Thoracic aorta (tissue), 2 donors: ENCODE measurements around the gene GTF2F2. TPM values are rescaled to one million over a fixed set of nuclear protein-coding genes. Genes with fewer than 3 reads are reported as not detected.

ENCODE experiments used
- ATAC-seq: fragments of 150-250 bp; one replicate; pipeline ENCODE4 v1.8.0; 2017; ENCODE audit warnings: low read depth; ENCODE audit not compliant: insufficient number of reproducible peaks, low FRiP score
- DNase-seq: peaks from one replicate; pipeline ENCODE4 v3.0.0-alpha.2; 2020; ENCODE audit warnings: low spot score
- H3K27ac ChIP-seq, 2 donors: fragments of 200-600 bp; sonication (generic); 1 replicate in 1 of 2; 2 replicates in 1 of 2; pipeline ENCODE4 v1.5.1; 2016; ENCODE audit warnings: mild to moderate bottlenecking in 2 of 2, moderate library complexity in 2 of 2
- H3K27me3 ChIP-seq: fragments of 200-600 bp; sonication (generic); replicated peaks from 2 replicates; pipeline ENCODE4 v1.6.0; 2016; ENCODE audit warnings: mild to moderate bottlenecking; ENCODE audit not compliant: insufficient read depth
- H3K36me3 ChIP-seq: fragments of 200-600 bp; sonication (generic); one replicate; pipeline ENCODE4 v1.5.1; 2016
- H3K4me1 ChIP-seq, 2 donors: fragments of 200-600 bp; sonication (generic); 1 replicate in 1 of 2; 2 replicates in 1 of 2; pipeline versions ENCODE4 v1.5.1 to v1.6.0; 2016; ENCODE audit warnings: low read depth in 2 of 2, mild to moderate bottlenecking in 1 of 2; ENCODE audit not compliant: control insufficient read depth in 1 of 2
- H3K4me3 ChIP-seq: fragments of 200-600 bp; sonication (generic); 2 replicates; pipeline ENCODE4 v1.5.1; 2016; ENCODE audit warnings: mild to moderate bottlenecking
- H3K9me3 ChIP-seq: fragments of 200-600 bp; sonication (generic); 2 replicates; pipeline ENCODE4 v1.5.1; 2016
- total RNA-seq, 2 donors: library from RNA; depleted of rRNA; stranded (reverse); fragments of >200 nt; gene quantifications; one replicate each; pipeline versions ENCODE4 v1.1.0 to v1.2.3, GENCODE V29; 2016
- TF ChIP-seq, protein P1 (sequence below): fragments of 200-600 bp; sonication (generic); IDR thresholded peaks from one replicate; pipeline ENCODE4 v1.5.1; 2019; ENCODE audit warnings: antibody characterized with exemption

GTF2F2 gene
- total RNA-seq, 2 donors from 2014 or later, result 7.2 to 18.4 TPM

DNA sequence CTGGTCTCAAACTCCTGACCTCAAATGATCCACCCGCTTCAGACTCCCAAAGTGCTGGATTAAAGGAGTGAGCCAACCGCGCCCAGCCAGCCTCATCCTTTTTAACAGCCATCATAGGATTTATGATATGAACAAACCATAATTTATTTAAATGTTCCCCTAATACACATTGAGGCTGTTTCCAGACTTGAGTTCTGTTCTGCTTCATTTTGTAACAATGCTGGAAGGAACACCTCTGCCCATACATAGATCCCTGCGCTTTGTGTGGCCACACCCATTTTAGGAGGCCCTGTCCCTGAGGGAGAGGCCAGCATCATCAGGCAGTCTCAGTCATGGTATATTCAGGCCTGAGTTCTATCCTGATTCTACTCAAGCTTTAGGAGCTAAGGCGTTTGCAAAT lies 184.8 kb downstream of the GTF2F2 start:
- DNase-seq, result no peak
- no peaks in the 10 kb centered on the region for H3K36me3 ChIP-seq
- no peaks in the 10 kb centered on the region for H3K27me3 ChIP-seq
- H3K4me3 ChIP-seq, result no peak overlapping the region
- no peak overlapping the region for H3K27ac ChIP-seq
- no peak for ATAC-seq
- TF ChIP-seq, protein P1, sequence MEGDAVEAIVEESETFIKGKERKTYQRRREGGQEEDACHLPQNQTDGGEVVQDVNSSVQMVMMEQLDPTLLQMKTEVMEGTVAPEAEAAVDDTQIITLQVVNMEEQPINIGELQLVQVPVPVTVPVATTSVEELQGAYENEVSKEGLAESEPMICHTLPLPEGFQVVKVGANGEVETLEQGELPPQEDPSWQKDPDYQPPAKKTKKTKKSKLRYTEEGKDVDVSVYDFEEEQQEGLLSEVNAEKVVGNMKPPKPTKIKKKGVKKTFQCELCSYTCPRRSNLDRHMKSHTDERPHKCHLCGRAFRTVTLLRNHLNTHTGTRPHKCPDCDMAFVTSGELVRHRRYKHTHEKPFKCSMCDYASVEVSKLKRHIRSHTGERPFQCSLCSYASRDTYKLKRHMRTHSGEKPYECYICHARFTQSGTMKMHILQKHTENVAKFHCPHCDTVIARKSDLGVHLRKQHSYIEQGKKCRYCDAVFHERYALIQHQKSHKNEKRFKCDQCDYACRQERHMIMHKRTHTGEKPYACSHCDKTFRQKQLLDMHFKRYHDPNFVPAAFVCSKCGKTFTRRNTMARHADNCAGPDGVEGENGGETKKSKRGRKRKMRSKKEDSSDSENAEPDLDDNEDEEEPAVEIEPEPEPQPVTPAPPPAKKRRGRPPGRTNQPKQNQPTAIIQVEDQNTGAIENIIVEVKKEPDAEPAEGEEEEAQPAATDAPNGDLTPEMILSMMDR, result no peak
- H3K9me3 ChIP-seq, result no peaks in the 10 kb centered on the region
- H3K4me1 ChIP-seq, result peaks cover 0 to 8% of the 10 kb centered on the region in 2 donors

DNA sequence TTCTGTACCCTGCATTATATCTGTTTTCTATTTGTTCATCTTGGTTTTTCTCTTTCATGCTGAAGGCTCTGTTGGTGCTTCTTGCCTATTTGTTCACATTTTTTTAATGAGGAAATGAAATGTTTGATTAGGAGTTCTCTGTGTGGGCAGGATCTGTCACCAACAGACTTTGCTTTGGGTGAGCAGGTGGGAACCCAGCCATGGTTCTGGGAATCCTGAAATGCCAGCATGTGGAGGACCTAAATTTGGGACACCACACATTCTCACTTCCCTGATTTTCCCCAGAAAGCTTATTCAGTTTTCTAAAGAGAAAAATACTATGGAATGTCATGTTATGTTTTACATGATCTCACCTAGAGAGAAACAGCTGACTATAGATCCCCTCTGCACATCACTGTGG lies 186.7 kb downstream of the GTF2F2 start:
- Histone ChIP-seq H3K27me3 (no peaks in the 10 kb centered on the region), H3K4me3 (no peak overlapping the region), H3K36me3 (no peaks in the 10 kb centered on the region), H3K9me3 (no peaks in the 10 kb centered on the region), H3K4me1 (peaks cover 0 to 21% of the 10 kb centered on the region in 2 donors), H3K27ac (no peak overlapping the region)
- ATAC-seq (no peak), DNase-seq (no peak)
- TF ChIP-seq, protein P1, result no peak

DNA sequence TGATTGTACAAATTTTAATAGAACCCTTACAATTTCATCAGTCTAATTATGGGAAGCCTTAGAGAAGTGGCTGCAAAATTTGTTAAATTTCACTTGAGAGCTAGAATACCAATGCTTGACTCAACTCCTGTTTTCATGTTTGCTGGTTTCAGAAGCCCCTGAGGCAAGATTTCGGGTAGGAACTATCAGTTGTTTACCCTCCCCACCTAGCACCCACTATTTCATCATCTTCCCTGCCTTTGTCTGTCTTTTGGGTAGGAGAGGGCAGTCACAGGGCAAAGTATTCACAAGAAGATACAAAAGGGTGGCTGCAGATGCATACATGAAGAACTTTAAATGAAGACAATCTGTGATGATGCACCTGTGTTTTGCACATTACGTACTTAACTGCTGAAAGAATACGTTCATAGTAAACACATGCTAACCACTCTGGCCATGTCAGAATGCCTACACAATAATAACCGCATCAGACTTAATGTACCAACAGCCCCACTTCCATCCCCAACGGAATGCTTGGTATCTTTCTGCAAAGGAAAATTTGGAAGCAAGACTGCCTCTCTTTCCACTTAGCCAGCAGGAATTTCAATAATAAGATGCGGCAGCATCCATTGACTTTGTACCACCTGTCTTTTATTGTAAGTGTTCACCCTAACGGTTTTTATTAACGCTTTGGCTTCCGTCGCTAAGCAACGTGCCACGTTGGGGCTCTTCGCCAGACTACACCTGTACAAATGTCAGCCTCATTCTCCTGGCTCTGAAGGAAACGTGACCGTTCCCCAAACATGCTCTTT lies 190.2 kb downstream of the GTF2F2 start:
- no peak for DNase-seq
- peak overlapping the region; percentile 73 for H3K4me3 ChIP-seq
- H3K9me3 ChIP-seq, result no peaks in the 10 kb centered on the region
- peaks cover 0 to 23% of the 10 kb centered on the region in 2 donors for H3K4me1 ChIP-seq
- no peak overlapping the region for H3K27ac ChIP-seq
- TF ChIP-seq, protein P1, result no peak
- no peaks in the 10 kb centered on the region for H3K36me3 ChIP-seq
- no peak for ATAC-seq
- no peaks in the 10 kb centered on the region for H3K27me3 ChIP-seq

DNA sequence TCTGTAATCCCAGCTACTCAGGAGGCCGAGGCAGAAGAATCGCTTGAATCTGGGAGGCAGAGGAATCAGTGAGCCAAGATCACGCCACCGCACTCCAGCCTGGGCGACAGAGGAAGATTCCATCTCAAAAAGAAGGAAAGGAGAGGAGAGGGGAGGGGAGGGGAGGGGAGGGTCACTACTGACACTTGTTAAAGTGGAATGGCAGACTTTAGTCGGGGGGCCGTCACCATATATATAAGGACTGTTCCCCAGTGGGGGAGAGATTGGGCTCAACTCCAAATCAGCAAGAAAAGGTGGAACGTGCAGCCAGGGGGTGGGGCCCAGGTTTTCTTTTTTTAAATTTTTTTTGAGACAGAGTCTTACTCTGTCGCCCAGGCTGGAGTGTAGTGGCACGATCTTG lies 194.5 kb downstream of the GTF2F2 start:
- ATAC-seq, result no peak
- peaks cover 0 to 25% of the 10 kb centered on the region in 2 donors for H3K4me1 ChIP-seq
- TF ChIP-seq, protein P1, result no peak
- H3K27ac ChIP-seq, result no peak overlapping the region
- no peak overlapping the region for H3K4me3 ChIP-seq
- DNase-seq, result no peak
- H3K36me3 ChIP-seq, result no peaks in the 10 kb centered on the region
- no peaks in the 10 kb centered on the region for H3K27me3 ChIP-seq
- H3K9me3 ChIP-seq, result no peaks in the 10 kb centered on the region

DNA sequence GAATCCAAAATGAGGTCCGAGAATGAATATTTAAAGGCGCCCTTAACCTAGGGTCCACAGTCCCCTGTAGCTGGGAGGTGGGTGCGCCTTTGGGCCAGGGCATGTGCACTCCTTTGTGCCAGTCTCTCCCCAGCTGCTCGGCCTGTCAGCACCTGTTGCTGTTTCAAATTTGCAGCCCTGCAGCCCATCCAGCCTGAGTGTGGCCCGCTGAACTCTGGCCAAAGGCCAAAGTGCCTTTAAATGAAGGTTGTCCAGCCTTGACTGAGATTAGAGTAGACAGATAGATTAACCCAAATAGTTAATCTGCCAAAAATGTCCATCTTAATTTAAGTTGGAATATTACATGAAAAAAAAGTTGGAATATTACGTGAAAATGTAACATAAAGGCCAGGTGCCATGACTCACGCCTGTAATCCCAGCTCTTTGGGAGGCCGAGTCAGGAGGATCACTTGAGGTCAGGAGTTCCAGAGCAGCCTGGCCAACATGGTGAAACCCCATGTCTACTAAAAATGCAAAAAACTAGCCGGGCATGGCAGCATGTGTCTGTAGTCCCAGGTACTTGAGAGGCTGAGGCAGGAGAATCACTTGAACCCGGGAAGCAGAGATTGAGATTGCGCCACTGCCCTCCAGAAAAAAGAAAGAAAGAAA lies 195.3 kb downstream of the GTF2F2 start:
- no peak for ATAC-seq
- no peak overlapping the region for H3K27ac ChIP-seq

More for the DNA sequence above, 195.3 kb downstream of the GTF2F2 start:
- Histone ChIP-seq H3K4me1 (peaks cover 3 to 27% of the 10 kb centered on the region in 2 donors), H3K27me3 (no peaks in the 10 kb centered on the region), H3K9me3 (no peaks in the 10 kb centered on the region), H3K4me3 (no peak overlapping the region), H3K36me3 (no peaks in the 10 kb centered on the region)
- TF ChIP-seq, protein P1, result no peak
- no peak for DNase-seq
